Fibroblast of lung (primary cell): ENCODE measurements around the gene DERL2. TPM values are rescaled to one million over a fixed set of nuclear protein-coding genes. Genes with fewer than 3 reads are reported as not detected.

ENCODE experiments used
- DNase-seq, 2 donors: peaks; one replicate each; pipeline versions ENCODE4 v3.0.0 to v3.0.0-alpha.2; 2010; ENCODE audit warnings: low read depth in 2 of 2
- H2AFZ ChIP-seq: 2 replicates; pipeline ENCODE4 v1.5.1; 2012; ENCODE audit warnings: low read length, control low read depth, inconsistent platforms
- H3K27ac ChIP-seq: 2 replicates; pipeline ENCODE4 v1.5.1; 2011; ENCODE audit warnings: low read length, control low read depth; ENCODE audit not compliant: insufficient read depth
- H3K27me3 ChIP-seq: 2 replicates; pipeline ENCODE4 v1.5.1; 2011; ENCODE audit warnings: mild to moderate bottlenecking, low read length; ENCODE audit not compliant: control insufficient read depth, insufficient read depth
- H3K36me3 ChIP-seq: 2 replicates; pipeline ENCODE4 v1.5.1; 2011; ENCODE audit warnings: low read length; ENCODE audit not compliant: control insufficient read depth, insufficient read depth
- H3K4me1 ChIP-seq: 2 replicates; pipeline ENCODE4 v1.5.1; 2011; ENCODE audit warnings: low read length; ENCODE audit not compliant: control insufficient read depth, insufficient read depth; ENCODE audit errors: extremely low read depth
- H3K4me2 ChIP-seq: 2 replicates; pipeline ENCODE4 v1.5.1; 2011; ENCODE audit warnings: low read length, control low read depth; ENCODE audit not compliant: insufficient read depth; ENCODE audit errors: extremely low read depth
- H3K4me3 ChIP-seq, 4 experiments: fragments of 200-600 bp in 1 of 4; sonication (generic) in 1 of 4; replicated peaks in 1 of 4; 2 replicates each; pipeline ENCODE4 v1.5.1; 2011 to 2016; ENCODE audit warnings: low read length in 4 of 4, low read depth in 3 of 4, mild to moderate bottlenecking in 3 of 4, control low read depth in 2 of 4, inconsistent platforms in 1 of 4, mixed read lengths in 1 of 4; ENCODE audit not compliant: insufficient read depth in 1 of 4; ENCODE audit errors: control extremely low read depth in 1 of 4
- H3K79me2 ChIP-seq: 2 replicates; pipeline ENCODE4 v1.5.1; 2012; ENCODE audit warnings: mild to moderate bottlenecking, low read length, inconsistent platforms; ENCODE audit not compliant: control insufficient read depth, insufficient read depth
- H3K9ac ChIP-seq: 2 replicates; pipeline ENCODE4 v1.5.1; 2011; ENCODE audit warnings: mild to moderate bottlenecking, low read length, control low read depth; ENCODE audit not compliant: insufficient read depth
- H3K9me3 ChIP-seq: 2 replicates; pipeline ENCODE4 v1.5.1; 2012; ENCODE audit warnings: low read depth, low read length; ENCODE audit not compliant: control insufficient read depth, insufficient read depth
- H4K20me1 ChIP-seq: 2 replicates; pipeline ENCODE4 v1.5.1; 2011; ENCODE audit warnings: low read length; ENCODE audit not compliant: control insufficient read depth, insufficient read depth; ENCODE audit errors: extremely low read depth
- EZH2 ChIP-seq: IDR thresholded peaks from 2 replicates; pipeline ENCODE4 v1.5.1; 2012; ENCODE audit warnings: low read length, control low read depth, mild to moderate bottlenecking; ENCODE audit errors: missing control alignments
- polyA plus RNA-seq, 2 donors: library from polyadenylated mRNA; depleted of rRNA in 1 of 2; stranded (reverse) in 1 of 2; unstranded in 1 of 2; fragments of >200 nt; gene quantifications; 2 replicates each; pipeline ENCODE4 v1.2.1, GENCODE V29; 2011 to 2012; ENCODE audit warnings: missing spikeins in 1 of 2
- total RNA-seq: library from RNA; depleted of rRNA; stranded (reverse); fragments of >200 nt; gene quantifications from 2 replicates; pipeline ENCODE4 v1.2.1, GENCODE V29; 2014
- TF ChIP-seq, protein P1 (sequence below), 2 donors: IDR thresholded peaks in 1 of 2; conservative IDR thresholded peaks in 1 of 2; 1 replicate in 1 of 2; 2 replicates in 1 of 2; pipeline ENCODE4 v1.5.1; 2011 to 2012; ENCODE audit warnings: low read length in 2 of 2, control low read depth in 1 of 2, inconsistent platforms in 1 of 2, low read depth in 1 of 2, mild to moderate bottlenecking in 1 of 2

The DERL2 gene
- total and polyA plus RNA-seq, 2 donors (not counting 1 experiment from before 2014, with no cell fraction given): 30.9 to 87.9 TPM

DNA sequence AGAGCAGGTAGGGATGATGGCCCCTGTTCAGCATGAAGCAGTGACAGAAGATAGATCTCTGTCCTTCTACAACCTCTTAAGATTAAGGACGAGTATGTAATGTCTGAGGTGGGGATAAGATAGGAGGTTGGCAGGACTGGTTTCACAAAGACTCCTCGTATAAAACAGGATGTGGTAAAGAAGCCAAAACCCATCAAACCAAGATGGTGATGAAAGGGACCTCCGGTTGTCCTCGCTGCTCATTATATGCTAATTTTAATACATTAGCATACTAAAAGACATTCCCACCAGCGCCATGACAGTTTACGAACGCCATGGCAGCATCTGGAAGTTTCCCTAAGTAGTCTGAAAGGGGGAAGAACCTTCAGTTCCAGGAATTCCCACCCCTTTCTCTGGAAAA lies 27.6 kb upstream of the DERL2 start:
- H3K27ac ChIP-seq: no peak overlapping the region
- peaks cover 17% of the 10 kb centered on the region for H3K4me1 ChIP-seq
- DNase-seq: no peak
- no peaks in the 10 kb centered on the region for H3K9me3 ChIP-seq
- no peaks in the 10 kb centered on the region for H4K20me1 ChIP-seq
- H3K4me3 ChIP-seq: no peak overlapping the region
- no peak overlapping the region for H3K9ac ChIP-seq
- TF ChIP-seq, protein P1, sequence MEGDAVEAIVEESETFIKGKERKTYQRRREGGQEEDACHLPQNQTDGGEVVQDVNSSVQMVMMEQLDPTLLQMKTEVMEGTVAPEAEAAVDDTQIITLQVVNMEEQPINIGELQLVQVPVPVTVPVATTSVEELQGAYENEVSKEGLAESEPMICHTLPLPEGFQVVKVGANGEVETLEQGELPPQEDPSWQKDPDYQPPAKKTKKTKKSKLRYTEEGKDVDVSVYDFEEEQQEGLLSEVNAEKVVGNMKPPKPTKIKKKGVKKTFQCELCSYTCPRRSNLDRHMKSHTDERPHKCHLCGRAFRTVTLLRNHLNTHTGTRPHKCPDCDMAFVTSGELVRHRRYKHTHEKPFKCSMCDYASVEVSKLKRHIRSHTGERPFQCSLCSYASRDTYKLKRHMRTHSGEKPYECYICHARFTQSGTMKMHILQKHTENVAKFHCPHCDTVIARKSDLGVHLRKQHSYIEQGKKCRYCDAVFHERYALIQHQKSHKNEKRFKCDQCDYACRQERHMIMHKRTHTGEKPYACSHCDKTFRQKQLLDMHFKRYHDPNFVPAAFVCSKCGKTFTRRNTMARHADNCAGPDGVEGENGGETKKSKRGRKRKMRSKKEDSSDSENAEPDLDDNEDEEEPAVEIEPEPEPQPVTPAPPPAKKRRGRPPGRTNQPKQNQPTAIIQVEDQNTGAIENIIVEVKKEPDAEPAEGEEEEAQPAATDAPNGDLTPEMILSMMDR (conservative IDR thresholded peaks at IDR 0.05 in 1 of 2, IDR thresholded peaks at IDR 0.05 in 1 of 2; ENCODE audit: low read depth in 1 of 2, low read length in 2 of 2): no peak
- TF ChIP-seq EZH2: no peak
- no peak overlapping the region for H3K4me2 ChIP-seq
- H3K27me3 ChIP-seq: no peaks in the 10 kb centered on the region
- H2AFZ ChIP-seq: no peak overlapping the region
- no peaks in the 10 kb centered on the region for H3K79me2 ChIP-seq
- peaks cover 4% of the 10 kb centered on the region for H3K36me3 ChIP-seq

DNA sequence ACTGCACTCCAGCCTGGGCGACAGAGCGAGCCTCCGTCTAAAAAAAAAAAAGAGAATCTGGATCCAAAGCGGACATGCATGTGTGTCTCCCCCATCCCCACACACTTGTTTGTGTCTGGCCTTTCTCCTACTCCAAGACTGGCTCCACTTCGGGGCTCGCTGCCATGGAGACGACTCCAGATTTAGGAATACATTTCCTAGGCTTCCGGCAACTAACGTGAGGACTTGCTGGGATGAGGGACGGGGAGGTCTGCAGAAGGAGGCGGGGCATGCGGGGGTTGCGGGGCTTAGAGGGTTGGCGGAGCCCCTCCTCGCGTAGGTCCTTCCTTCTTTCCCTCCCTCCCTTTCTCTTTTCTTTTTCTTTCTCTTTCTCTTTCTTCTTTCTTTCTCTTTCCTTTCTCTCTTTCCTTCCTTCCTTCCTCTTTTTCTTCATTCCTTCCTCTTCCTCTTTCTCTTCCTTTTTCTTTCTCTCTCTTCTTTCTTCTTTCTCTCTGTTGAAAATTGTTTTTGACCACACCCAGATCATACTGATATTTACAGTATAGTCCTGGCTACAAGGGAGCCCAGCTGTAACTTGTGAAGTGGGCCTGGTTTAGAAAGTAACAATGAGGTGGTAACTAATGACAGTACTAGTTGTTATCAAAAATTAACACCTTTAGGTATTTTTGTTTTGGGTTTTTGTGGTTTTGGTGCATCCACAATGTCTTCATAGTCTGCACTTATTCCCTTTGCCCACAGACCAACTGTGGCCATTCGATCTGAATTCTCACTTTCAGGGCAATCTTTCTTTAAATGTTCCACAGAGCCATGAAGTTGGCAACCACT lies 25.6 kb upstream of the DERL2 start:
- Histone ChIP-seq H3K9me3 (no peaks in the 10 kb centered on the region), H3K4me3 (no peak overlapping the region), H3K4me1 (peaks cover 10% of the 10 kb centered on the region), H3K79me2 (no peaks in the 10 kb centered on the region), H3K4me2 (no peak overlapping the region), H3K27ac (no peak overlapping the region), H3K9ac (no peak overlapping the region), H4K20me1 (no peaks in the 10 kb centered on the region), H3K36me3 (peaks cover 4% of the 10 kb centered on the region), H2AFZ (no peak overlapping the region), H3K27me3 (no peaks in the 10 kb centered on the region)
- no peak for TF ChIP-seq EZH2
- TF ChIP-seq, protein P1 (conservative IDR thresholded peaks at IDR 0.05 in 1 of 2, IDR thresholded peaks at IDR 0.05 in 1 of 2; ENCODE audit: low read depth in 1 of 2, low read length in 2 of 2): no peak
- no peak for DNase-seq

GRCh38 chr17:5510771-5511170 lies 24.8 kb upstream of the DERL2 start:
- Histone ChIP-seq H3K4me1 (peaks cover 8% of the 10 kb centered on the region), H4K20me1 (no peaks in the 10 kb centered on the region), H3K4me3 (no peak overlapping the region), H3K36me3 (peaks cover 4% of the 10 kb centered on the region), H3K79me2 (no peaks in the 10 kb centered on the region), H2AFZ (no peak overlapping the region), H3K27ac (no peak overlapping the region), H3K9ac (no peak overlapping the region), H3K4me2 (no peak overlapping the region), H3K27me3 (no peaks in the 10 kb centered on the region), H3K9me3 (no peaks in the 10 kb centered on the region)
- no peak for TF ChIP-seq EZH2
- TF ChIP-seq, protein P1 (conservative IDR thresholded peaks at IDR 0.05 in 1 of 2, IDR thresholded peaks at IDR 0.05 in 1 of 2; ENCODE audit: low read depth in 1 of 2, low read length in 2 of 2): no peak
- no peak for DNase-seq
